IMR-90 (cell line): Measurements from ENCODE around the gene ACOX3. TPM values are rescaled to one million over a fixed set of nuclear protein-coding genes. Genes with fewer than 3 reads are reported as not detected.

Experiments used
- ATAC-seq: fragments of 200-7000 bp; cut with Tn5 transposase; 2 replicates; pipeline ENCODE4 v1.9.1; 2020; ENCODE audit warnings: low read depth, mild to moderate bottlenecking, moderate library complexity
- BruUV-seq: library from RNA; stranded (reverse); fragments of 400-500 nt; replicated peaks from 2 replicates; lab custom pipeline; 2021; lab: Mats Ljungman, UMichigan
- CTCF ChIA-PET: fragments of 300-600 bp; formaldehyde crosslinking; extraction: SDS; loops from one replicate; lab custom pipeline; 2021; ENCODE audit warnings: antibody characterized with exemption; lab: Yijun Ruan, JAX
- POLR2A ChIA-PET: fragments of 300-600 bp; sonication (Branson Sonifier 250); formaldehyde crosslinking; loops from one replicate; lab custom pipeline; 2022; ENCODE audit warnings: antibody characterized with exemption; ENCODE audit not compliant: unreplicated experiment; lab: Charles Lee
- DNase-seq: peaks from one replicate; pipeline ENCODE4 v3.0.0; 2013
- H2AFZ ChIP-seq: replicated peaks from 2 replicates; pipeline ENCODE3; 2013; ENCODE audit warnings: low read length, mild to moderate bottlenecking; ENCODE audit not compliant: poor library complexity
- H2AK5ac ChIP-seq: 2 replicates; pipeline ENCODE4 v1.6.1; 2013; ENCODE audit warnings: low read depth, low read length, inconsistent platforms
- H2AK9ac ChIP-seq: replicated peaks from 2 replicates; pipeline ENCODE3; 2013; ENCODE audit warnings: mild to moderate bottlenecking, low read depth, low read length, moderate library complexity; ENCODE audit not compliant: poor library complexity
- H2BK120ac ChIP-seq: 2 replicates; pipeline ENCODE4 v1.6.1; 2013; ENCODE audit warnings: low read depth, low read length, inconsistent platforms
- H2BK15ac ChIP-seq: 3 replicates; pipeline ENCODE4 v1.6.1; 2013; ENCODE audit warnings: low read depth, low read length, inconsistent platforms
- H2BK20ac ChIP-seq: 2 replicates; pipeline ENCODE4 v1.6.1; 2013; ENCODE audit warnings: low read depth, mild to moderate bottlenecking, inconsistent platforms, low read length, moderate library complexity
- H2BK5ac ChIP-seq: 2 replicates; pipeline ENCODE4 v1.6.1; 2013; ENCODE audit warnings: mild to moderate bottlenecking, low read depth, low read length, inconsistent platforms; ENCODE audit not compliant: poor library complexity, severe bottlenecking
- H3K14ac ChIP-seq: replicated peaks from 2 replicates; pipeline ENCODE4 v1.6.1; 2013; ENCODE audit warnings: low read depth, low read length, inconsistent platforms
- H3K18ac ChIP-seq: 2 replicates; pipeline ENCODE4 v1.6.1; 2013; ENCODE audit warnings: low read depth, low read length, control low read depth
- H3K23ac ChIP-seq: 2 replicates; pipeline ENCODE4 v1.6.1; 2013; ENCODE audit warnings: low read depth, low read length, inconsistent platforms
- H3K27ac ChIP-seq: 2 replicates; pipeline ENCODE4 v1.5.1; 2013; ENCODE audit warnings: mild to moderate bottlenecking, control low read depth, low read length; ENCODE audit not compliant: insufficient read depth
- H3K27me3 ChIP-seq: 2 replicates; pipeline ENCODE4 v1.6.1; 2013; ENCODE audit warnings: low read length; ENCODE audit not compliant: control insufficient read depth, insufficient read depth
- H3K36me3 ChIP-seq: 2 replicates; pipeline ENCODE4 v1.6.1; 2013; ENCODE audit warnings: low read length, mixed read lengths; ENCODE audit not compliant: control insufficient read depth, insufficient read depth
- H3K4ac ChIP-seq: 2 replicates; pipeline ENCODE4 v1.6.1; 2013; ENCODE audit warnings: low read depth, low read length, inconsistent platforms
- H3K4me1 ChIP-seq: 2 replicates; pipeline ENCODE4 v1.6.1; 2013; ENCODE audit warnings: low read length, mixed read lengths; ENCODE audit not compliant: control insufficient read depth, insufficient read depth
- H3K4me2 ChIP-seq: 2 replicates; pipeline ENCODE4 v1.6.1; 2013; ENCODE audit warnings: low read depth, mild to moderate bottlenecking, control low read depth, low read length, moderate library complexity
- H3K4me3 ChIP-seq: 2 replicates; pipeline ENCODE4 v1.5.1; 2013; ENCODE audit warnings: low read depth, mild to moderate bottlenecking, control low read depth, low read length, moderate library complexity; ENCODE audit not compliant: insufficient read depth
- H3K56ac ChIP-seq: 2 replicates; pipeline ENCODE4 v1.6.1; 2013; ENCODE audit warnings: low read length, inconsistent platforms; ENCODE audit not compliant: insufficient read depth; ENCODE audit errors: extremely low read depth
- H3K79me1 ChIP-seq, 2 experiments: 2 replicates each; pipeline ENCODE4 v1.6.1; 2013; ENCODE audit warnings: low read length in 2 of 2, inconsistent platforms in 1 of 2, low read depth in 1 of 2
- H3K9ac ChIP-seq: 2 replicates; pipeline ENCODE4 v1.6.1; 2013; ENCODE audit warnings: low read depth, low read length, control low read depth
- H3K9me1 ChIP-seq: 2 replicates; pipeline ENCODE4 v1.6.1; 2013; ENCODE audit warnings: low read length, inconsistent platforms; ENCODE audit not compliant: insufficient read depth
- H3K9me3 ChIP-seq: 2 replicates; pipeline ENCODE4 v1.6.1; 2013; ENCODE audit warnings: low read length; ENCODE audit not compliant: control insufficient read depth, insufficient read depth
- H4K20me1 ChIP-seq: 2 replicates; pipeline ENCODE4 v1.6.1; 2013; ENCODE audit warnings: low read length, inconsistent platforms; ENCODE audit not compliant: insufficient read depth
- H4K5ac ChIP-seq: 2 replicates; pipeline ENCODE4 v1.6.1; 2013; ENCODE audit warnings: mild to moderate bottlenecking, low read depth, low read length, control low read depth
- H4K8ac ChIP-seq, 2 experiments: 2 replicates each; pipeline ENCODE4 v1.6.1; 2013; ENCODE audit warnings: low read depth in 2 of 2, low read length in 2 of 2, control low read depth in 1 of 2, inconsistent platforms in 1 of 2
- H4K91ac ChIP-seq: 2 replicates; pipeline ENCODE4 v1.6.1; 2013; ENCODE audit warnings: low read depth, low read length, inconsistent platforms; ENCODE audit not compliant: insufficient read depth
- BHLHE40 ChIP-seq: fragments of 150-350 bp; IDR thresholded peaks from 2 replicates; pipeline ENCODE4 v1.6.1; 2016; ENCODE audit warnings: mild to moderate bottlenecking, low read depth, low read length
- CEBPB ChIP-seq: IDR thresholded peaks from 2 replicates; pipeline ENCODE4 v1.6.1; 2012; ENCODE audit warnings: low read depth, low read length, improper control_type of control experiment
- CHD1 ChIP-seq: IDR thresholded peaks from 2 replicates; pipeline ENCODE4 v1.6.1; 2012; ENCODE audit warnings: low read depth, low read length, improper control_type of control experiment
- FOS ChIP-seq: fragments of 150-350 bp; IDR thresholded peaks from 2 replicates; pipeline ENCODE4 v1.6.1; 2016; ENCODE audit warnings: low read depth, low read length
- MAFK ChIP-seq: IDR thresholded peaks from 2 replicates; pipeline ENCODE4 v1.6.1; 2012; ENCODE audit warnings: low read depth, low read length, improper control_type of control experiment
- MAZ ChIP-seq: IDR thresholded peaks from 2 replicates; pipeline ENCODE4 v1.6.1; 2012; ENCODE audit warnings: low read depth, mild to moderate bottlenecking, low read length, improper control_type of control experiment, moderate library complexity, borderline replicate concordance
- MXI1 ChIP-seq: IDR thresholded peaks from 2 replicates; pipeline ENCODE4 v1.6.1; 2012; ENCODE audit warnings: low read depth, mild to moderate bottlenecking, low read length, moderate library complexity, borderline replicate concordance
- NFE2L2 ChIP-seq: fragments of 150-350 bp; IDR thresholded peaks from 2 replicates; pipeline ENCODE4 v1.6.1; 2016; ENCODE audit warnings: low read depth, mild to moderate bottlenecking, low read length
- POLR2A ChIP-seq: IDR thresholded peaks from 2 replicates; pipeline ENCODE4 v1.6.1; 2012; ENCODE audit warnings: mild to moderate bottlenecking, low read depth, low read length
- RAD21 ChIP-seq: IDR thresholded peaks from 2 replicates; pipeline ENCODE4 v1.6.1; 2012; ENCODE audit warnings: low read length, improper control_type of control experiment
- RCOR1 ChIP-seq: IDR thresholded peaks from 2 replicates; pipeline ENCODE4 v1.6.1; 2012; ENCODE audit warnings: mild to moderate bottlenecking, low read length, improper control_type of control experiment; ENCODE audit not compliant: insufficient replicate concordance
- RFX5 ChIP-seq: IDR thresholded peaks from 2 replicates; pipeline ENCODE4 v1.8.0; 2012; ENCODE audit warnings: low read depth, mild to moderate bottlenecking, low read length, moderate library complexity
- SMC3 ChIP-seq: fragments of 150-350 bp; IDR thresholded peaks from 2 replicates; pipeline ENCODE4 v1.6.1; 2016; ENCODE audit warnings: low read depth, mild to moderate bottlenecking, antibody characterized with exemption, low read length, moderate library complexity
- WGBS, 2 experiments: methylation state at CpG; one replicate each; pipeline versions ENCODE4 v1.1.5 to v1.1.7; 2013; ENCODE audit warnings: missing lambda C conversion rate in 2 of 2; ENCODE audit not compliant: insufficient read length in 1 of 2; ENCODE audit errors: extremely low coverage in 2 of 2; 5-methylcytosine and 5-hydroxymethylcytosine counted together
- dilution Hi-C: fragments of 300-500 bp; cut with HindIII; formaldehyde crosslinking; loops from one replicate; pipeline ENCODE4 v1.14.3; 2018; ENCODE audit warnings: low sequenced_read_pairs; ENCODE audit not compliant: unreplicated experiment
- in situ Hi-C: fragments of 300-500 bp; cut with MboI; formaldehyde crosslinking; loops from 3 replicates; pipeline ENCODE4 v1.14.3; 2019; ENCODE audit warnings: low sequenced_read_pairs, inconsistent platforms, mixed read lengths
- intact Hi-C: fragments of 100-400 bp; cut with micrococcal nuclease; formaldehyde crosslinking; loops from 2 replicates; pipeline ENCODE4 v1.10.0; 2022
- polyA plus RNA-seq, 3 experiments: library from polyadenylated mRNA; depleted of rRNA; stranded (reverse); fragments of >200 nt; gene quantifications; 2 replicates each; pipeline ENCODE4 v1.2.3, GENCODE V29; 2012; ENCODE audit warnings: low replicate concordance in 1 of 3
- total RNA-seq: library from RNA; depleted of rRNA; stranded (reverse); fragments of >200 nt; gene quantifications from 2 replicates; pipeline ENCODE4 v1.2.3, GENCODE V29; 2012
- TF ChIP-seq, protein P1 (sequence below): conservative IDR thresholded peaks from 2 replicates; pipeline ENCODE4 v1.5.1; 2012; ENCODE audit warnings: mild to moderate bottlenecking, low read depth, low read length, improper control_type of control experiment
- TF ChIP-seq, protein P2 (sequence below): fragments of 150-350 bp; IDR thresholded peaks from 2 replicates; pipeline ENCODE4 v1.6.1; 2016; ENCODE audit warnings: low read depth, mild to moderate bottlenecking, low read length, moderate library complexity, borderline replicate concordance
- TF ChIP-seq, protein P3 (sequence below): fragments of 150-350 bp; IDR thresholded peaks from 2 replicates; pipeline ENCODE4 v1.6.1; 2017; ENCODE audit warnings: mild to moderate bottlenecking, antibody characterized with exemption, low read length, low read depth

The ACOX3 gene
- total and polyA plus RNA-seq, 2 of the 4 experiments (the other 2 are of a cell fraction) = 15.2 to 25.8 TPM

DNA sequence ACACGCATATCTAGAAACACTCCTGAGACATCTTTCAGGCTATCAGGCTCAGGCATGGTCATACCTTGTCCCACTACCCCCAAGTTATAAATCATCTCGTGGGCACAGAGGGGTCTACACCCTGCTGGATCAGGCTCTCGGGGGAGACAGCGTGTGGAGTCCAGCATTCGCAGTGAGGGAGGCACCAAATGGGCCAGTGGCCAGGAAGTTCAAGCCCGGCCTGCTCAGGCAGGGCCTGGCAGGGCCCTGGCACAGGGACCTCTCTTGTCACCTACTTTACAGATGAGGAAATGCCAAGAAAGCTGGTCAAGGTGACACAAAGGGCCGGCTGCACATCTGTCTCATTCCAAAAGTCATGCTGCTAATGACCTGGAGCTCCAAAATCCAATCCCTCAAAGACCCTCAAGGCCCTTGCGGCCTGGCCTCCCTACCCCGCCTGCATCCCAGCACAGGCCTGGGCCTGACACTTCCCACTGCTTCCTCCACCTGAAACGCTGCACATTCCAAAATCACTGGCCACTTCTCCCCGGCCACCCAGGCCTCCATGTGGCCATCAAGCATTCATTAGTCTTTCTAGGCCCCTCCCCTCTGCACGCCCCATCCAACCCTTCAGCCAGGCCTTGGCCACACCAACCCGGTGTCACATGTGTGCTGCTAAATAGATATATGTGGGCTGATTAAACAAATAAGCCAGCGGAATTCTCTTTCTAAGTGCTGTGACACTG, 35.6 kb downstream of the ACOX3 start:
- no peak for DNase-seq
- dilution Hi-C loops = no loop called here
- H3K9ac ChIP-seq = no peak overlapping the region
- no peak overlapping the region for H2AFZ ChIP-seq
- H2AK5ac ChIP-seq = no peak overlapping the region
- no peaks in the 10 kb centered on the region for H4K20me1 ChIP-seq
- 84% methylated on average over 5 of the region's 14 CpGs; no CpG with 5 or more reads in 1 of the 2 experiments for whole genome bisulfite sequencing, 2 experiments
- ChIA-PET CTCF (no interaction called here), POLR2A (no interaction called here)
- no peak overlapping the region for H2BK120ac ChIP-seq
- no peak overlapping the region for H3K18ac ChIP-seq
- no peak overlapping the region for H2BK15ac ChIP-seq
- H4K91ac ChIP-seq = no peak overlapping the region
- H3K56ac ChIP-seq = no peak overlapping the region
- H2AK9ac ChIP-seq = no peak overlapping the region
- H2BK5ac ChIP-seq = no peak overlapping the region
- no peak overlapping the region for H3K4me2 ChIP-seq
- H3K27ac ChIP-seq = no peak overlapping the region
- ATAC-seq = no peak
- intact Hi-C loops = no loop called here
- H3K79me1 ChIP-seq = peaks cover 0 to 3% of the 10 kb centered on the region in 2 experiments; a peak in 1 of 4 replicates
- no peak overlapping the region for H3K4me3 ChIP-seq
- H3K9me1 ChIP-seq = no peaks in the 10 kb centered on the region; the same call in 1 of the 2 replicates
- in situ Hi-C loops = loop anchor here (5.0 kb wide), 2 partner anchors 163 to 228 kb away; no protein-coding TSS in a partner anchor
- no peaks in the 10 kb centered on the region for H3K4me1 ChIP-seq
- no peak overlapping the region for H2BK20ac ChIP-seq
- no peak overlapping the region for H4K8ac ChIP-seq
- no peaks in the 10 kb centered on the region for H3K27me3 ChIP-seq
- peaks cover 26% of the 10 kb centered on the region for H3K36me3 ChIP-seq
- no peak overlapping the region for H3K14ac ChIP-seq
- TF ChIP-seq RFX5 (no peak), RCOR1 (no peak), MXI1 (no peak), MAFK (no peak), MAZ (no peak), RAD21 (no peak), CEBPB (no peak), BHLHE40 (no peak), FOS (no peak), CHD1 (no peak), SMC3 (no peak), POLR2A (no peak), NFE2L2 (no peak)
- TF ChIP-seq, protein P1, sequence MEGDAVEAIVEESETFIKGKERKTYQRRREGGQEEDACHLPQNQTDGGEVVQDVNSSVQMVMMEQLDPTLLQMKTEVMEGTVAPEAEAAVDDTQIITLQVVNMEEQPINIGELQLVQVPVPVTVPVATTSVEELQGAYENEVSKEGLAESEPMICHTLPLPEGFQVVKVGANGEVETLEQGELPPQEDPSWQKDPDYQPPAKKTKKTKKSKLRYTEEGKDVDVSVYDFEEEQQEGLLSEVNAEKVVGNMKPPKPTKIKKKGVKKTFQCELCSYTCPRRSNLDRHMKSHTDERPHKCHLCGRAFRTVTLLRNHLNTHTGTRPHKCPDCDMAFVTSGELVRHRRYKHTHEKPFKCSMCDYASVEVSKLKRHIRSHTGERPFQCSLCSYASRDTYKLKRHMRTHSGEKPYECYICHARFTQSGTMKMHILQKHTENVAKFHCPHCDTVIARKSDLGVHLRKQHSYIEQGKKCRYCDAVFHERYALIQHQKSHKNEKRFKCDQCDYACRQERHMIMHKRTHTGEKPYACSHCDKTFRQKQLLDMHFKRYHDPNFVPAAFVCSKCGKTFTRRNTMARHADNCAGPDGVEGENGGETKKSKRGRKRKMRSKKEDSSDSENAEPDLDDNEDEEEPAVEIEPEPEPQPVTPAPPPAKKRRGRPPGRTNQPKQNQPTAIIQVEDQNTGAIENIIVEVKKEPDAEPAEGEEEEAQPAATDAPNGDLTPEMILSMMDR = no peak
- TF ChIP-seq, protein P2, sequence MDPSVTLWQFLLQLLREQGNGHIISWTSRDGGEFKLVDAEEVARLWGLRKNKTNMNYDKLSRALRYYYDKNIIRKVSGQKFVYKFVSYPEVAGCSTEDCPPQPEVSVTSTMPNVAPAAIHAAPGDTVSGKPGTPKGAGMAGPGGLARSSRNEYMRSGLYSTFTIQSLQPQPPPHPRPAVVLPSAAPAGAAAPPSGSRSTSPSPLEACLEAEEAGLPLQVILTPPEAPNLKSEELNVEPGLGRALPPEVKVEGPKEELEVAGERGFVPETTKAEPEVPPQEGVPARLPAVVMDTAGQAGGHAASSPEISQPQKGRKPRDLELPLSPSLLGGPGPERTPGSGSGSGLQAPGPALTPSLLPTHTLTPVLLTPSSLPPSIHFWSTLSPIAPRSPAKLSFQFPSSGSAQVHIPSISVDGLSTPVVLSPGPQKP = no peak
- TF ChIP-seq, protein P3, sequence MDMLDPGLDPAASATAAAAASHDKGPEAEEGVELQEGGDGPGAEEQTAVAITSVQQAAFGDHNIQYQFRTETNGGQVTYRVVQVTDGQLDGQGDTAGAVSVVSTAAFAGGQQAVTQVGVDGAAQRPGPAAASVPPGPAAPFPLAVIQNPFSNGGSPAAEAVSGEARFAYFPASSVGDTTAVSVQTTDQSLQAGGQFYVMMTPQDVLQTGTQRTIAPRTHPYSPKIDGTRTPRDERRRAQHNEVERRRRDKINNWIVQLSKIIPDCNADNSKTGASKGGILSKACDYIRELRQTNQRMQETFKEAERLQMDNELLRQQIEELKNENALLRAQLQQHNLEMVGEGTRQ = no peak
- H3K9me3 ChIP-seq = no peaks in the 10 kb centered on the region
- H3K4ac ChIP-seq = no peak overlapping the region
- H4K5ac ChIP-seq = no peak overlapping the region
- no peak overlapping the region for H3K23ac ChIP-seq
- no TSS peak for BruUV-seq
